Left colon (tissue), 2 donors: ENCODE measurements around the gene MERTK. TPM values are rescaled to one million over a fixed set of nuclear protein-coding genes. Genes with fewer than 3 reads are reported as not detected.

Source experiments
- total RNA-seq, 2 donors: library from RNA; stranded (reverse); fragmentation: NEBNext Ultra II Directional; extraction: Animal tissue kit (Norgen Biotek cat#: 25700); gene quantifications; one replicate each; pipeline ENCODE4 v1.2.1, GENCODE V29; 2021
- donor health status: DM: no; HTN: no; CAD: no.
- donor health status: DM: yes; HTN: yes; CAD: no.

MERTK gene
- total RNA-seq, 2 donors from 2014 or later: 9.0 to 9.2 TPM

Other genes with a start within 250 kb of the MERTK start
- gene ANAPC1, start 14.4 kb upstream of the MERTK start, total RNA-seq: 10 to 100 TPM; 29.2 to 39.0 TPM
- 10 to 100 TPM; 72.6 to 81.3 TPM for gene TMEM87B, start 156.7 kb downstream of the MERTK start, total RNA-seq
- gene FBLN7, start 239.8 kb downstream of the MERTK start, total RNA-seq: 1 to 10 TPM in 1 of 2 donors, under 1 TPM in 1; 0.70 to 1.5 TPM